ENCODE results near the gene PRSS36.
"Not testable (repeated sequence)": the region's sequence is repeated elsewhere in the genome, so short reads cannot be mapped to it uniquely, and the experiment has no call there.

The PRSS36 gene

GRCh38 chr16:31141489-31142108 is 8.3 kb downstream of the PRSS36 start:
- DNase-seq (ENCODE audit: low read depth in 2 of 2) = no peak

- not testable (repeated sequence) for DNase-seq (ENCODE audit: low read depth in 2 of 2)
Measured at GRCh38 chr16:31141071-31141469, 8.8 kb downstream of the PRSS36 start.

DNA sequence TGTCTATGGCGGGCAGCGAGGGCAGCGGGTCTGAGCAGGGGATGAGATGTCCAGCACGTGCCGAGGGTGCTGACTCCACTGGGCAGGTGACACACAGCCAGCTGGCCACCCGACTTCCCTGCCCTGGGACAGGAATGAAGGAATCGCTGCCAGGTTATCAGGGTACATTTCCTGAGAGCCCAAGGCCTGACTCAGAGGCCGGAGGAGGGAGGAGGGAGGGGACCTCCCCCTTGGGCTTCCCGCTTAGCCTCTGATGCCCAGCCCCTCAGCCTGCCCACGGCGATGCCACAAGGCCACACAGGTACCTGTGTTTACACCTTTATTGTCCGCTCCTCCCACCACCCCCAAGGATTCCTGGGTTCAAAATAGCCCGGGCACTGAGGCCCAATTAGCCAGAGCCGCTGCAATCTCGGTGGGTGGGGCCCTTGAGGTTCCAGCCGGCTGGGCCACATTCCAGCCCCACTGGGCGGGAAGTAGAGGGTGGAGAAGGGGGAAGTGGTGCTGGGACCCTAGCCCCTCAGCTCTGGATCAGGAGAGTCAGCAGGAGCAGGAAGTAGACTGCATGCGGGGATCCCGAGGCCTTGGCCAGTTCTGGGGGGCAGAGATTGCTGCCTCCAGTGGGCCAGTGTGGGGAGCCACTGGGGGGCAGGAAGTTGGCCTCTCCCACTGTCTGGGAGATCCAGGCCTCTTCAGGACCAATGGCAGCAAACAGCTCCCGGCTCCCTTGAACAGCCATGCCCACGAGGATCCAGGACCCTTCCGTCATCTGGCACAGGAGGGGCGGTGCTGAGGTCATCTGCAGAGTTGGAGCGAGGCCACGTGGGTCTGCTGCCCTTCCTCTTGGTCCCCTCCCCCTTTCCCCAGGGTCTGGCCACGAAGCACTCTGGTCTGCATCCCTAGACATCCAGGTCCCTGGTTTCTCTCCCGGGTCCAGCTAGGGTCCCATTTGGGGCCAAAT is 11.0 kb downstream of the PRSS36 start:
- no peak for DNase-seq (ENCODE audit: low read depth in 2 of 2)

GRCh38 chr16:31136822-31137499 is 12.9 kb downstream of the PRSS36 start:
- not testable (repeated sequence) for DNase-seq (ENCODE audit: low read depth in 2 of 2)

GRCh38 chr16:31136287-31136662 is 13.6 kb downstream of the PRSS36 start:
- no peak for DNase-seq (ENCODE audit: low read depth in 2 of 2)

DNA sequence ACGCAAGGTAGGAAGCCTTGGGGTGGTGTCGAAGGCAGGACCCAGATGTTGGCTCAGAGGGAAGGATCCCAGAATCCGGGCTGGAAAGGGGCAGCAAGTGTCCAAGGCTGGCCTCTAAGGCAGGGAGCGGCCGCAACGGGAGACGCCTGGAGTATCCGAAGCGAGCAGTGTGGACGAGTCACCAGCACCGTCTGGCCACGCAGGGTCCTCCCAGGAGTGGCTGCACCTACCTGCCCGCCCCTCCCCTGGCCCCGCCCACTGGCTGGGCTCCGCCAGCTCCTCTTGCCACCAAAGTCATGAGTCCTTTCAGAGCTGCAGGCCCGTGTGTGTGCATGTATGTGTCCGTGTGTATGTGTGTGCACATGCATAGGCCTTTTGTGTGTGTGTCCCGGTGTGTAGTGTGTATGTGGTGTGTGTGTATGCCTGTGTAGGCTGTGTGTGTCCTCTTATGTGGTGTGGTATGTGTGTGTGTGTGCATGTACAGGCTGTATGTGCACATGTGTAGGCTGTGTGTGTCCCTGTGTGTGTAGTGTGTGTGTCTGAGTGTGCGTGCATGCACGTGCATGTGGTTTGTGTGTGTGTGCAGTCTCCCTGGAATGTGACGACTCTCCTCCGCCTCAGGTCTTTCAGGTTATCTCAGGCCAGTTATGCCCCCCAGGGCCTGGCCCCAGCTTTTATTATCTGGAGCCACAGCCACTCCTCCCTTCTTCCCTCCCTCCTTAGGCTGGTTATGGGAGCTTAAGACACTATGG is 14.2 kb downstream of the PRSS36 start, which contains the start of gene PRSS8:
TSS of gene PRSS8 (minus strand) at position 193 of the 752 bp plus-strand sequence. CDS start 229 bp downstream, outside the sequence.
- DNase-seq (ENCODE audit: low read depth in 2 of 2) = no peak

GRCh38 chr16:31134625-31135534 is 15.0 kb downstream of the PRSS36 start:
- no peak for DNase-seq (ENCODE audit: low read depth in 2 of 2)

- DNase-seq (ENCODE audit: low read depth in 2 of 2) = no peak
Measured at GRCh38 chr16:31134091-31134571, 15.7 kb downstream of the PRSS36 start.

- DNase-seq (ENCODE audit: low read depth in 2 of 2) = no peak
Measured at GRCh38 chr16:31133046-31133501, 16.8 kb downstream of the PRSS36 start.

GRCh38 chr16:31132303-31132979 is 17.4 kb downstream of the PRSS36 start:
- no peak for DNase-seq (ENCODE audit: low read depth in 2 of 2)

GRCh38 chr16:31131841-31132271 is 18.0 kb downstream of the PRSS36 start:
- no peak for DNase-seq (ENCODE audit: low read depth in 2 of 2)

- no peak for DNase-seq (ENCODE audit: low read depth in 2 of 2)
Measured at GRCh38 chr16:31131416-31131815, 18.4 kb downstream of the PRSS36 start.

DNA sequence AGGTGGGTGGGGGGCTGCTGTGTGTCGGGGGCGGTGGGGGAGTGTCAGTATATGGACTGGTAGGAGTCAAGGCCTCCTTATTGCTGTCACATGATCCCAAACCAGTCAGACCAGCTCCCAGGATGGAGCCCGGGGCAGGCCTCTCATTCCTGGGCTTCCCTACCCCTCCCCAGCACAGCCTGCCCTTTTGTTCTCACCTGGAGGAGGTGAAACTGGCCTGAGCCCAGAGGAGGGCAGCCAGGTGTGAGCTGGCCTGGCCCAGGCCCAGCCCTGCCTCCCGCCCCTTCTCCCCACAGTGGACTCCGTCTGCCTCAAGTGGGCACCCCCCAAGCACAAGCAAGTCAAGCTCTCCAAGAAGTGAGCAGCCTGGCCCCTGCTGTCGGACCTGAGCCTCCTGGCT is 19.0 kb downstream of the PRSS36 start:
- DNase-seq (ENCODE audit: low read depth in 2 of 2) = no peak

GRCh38 chr16:31130336-31130891 is 19.5 kb downstream of the PRSS36 start:
- no peak for DNase-seq (ENCODE audit: low read depth in 2 of 2)

- DNase-seq (ENCODE audit: low read depth in 2 of 2) = no peak
Measured at GRCh38 chr16:31129568-31130335, 20.1 kb downstream of the PRSS36 start.

GRCh38 chr16:31128711-31129567 is 20.9 kb downstream of the PRSS36 start:
- DNase-seq (ENCODE audit: low read depth in 2 of 2) = no peak

DNA sequence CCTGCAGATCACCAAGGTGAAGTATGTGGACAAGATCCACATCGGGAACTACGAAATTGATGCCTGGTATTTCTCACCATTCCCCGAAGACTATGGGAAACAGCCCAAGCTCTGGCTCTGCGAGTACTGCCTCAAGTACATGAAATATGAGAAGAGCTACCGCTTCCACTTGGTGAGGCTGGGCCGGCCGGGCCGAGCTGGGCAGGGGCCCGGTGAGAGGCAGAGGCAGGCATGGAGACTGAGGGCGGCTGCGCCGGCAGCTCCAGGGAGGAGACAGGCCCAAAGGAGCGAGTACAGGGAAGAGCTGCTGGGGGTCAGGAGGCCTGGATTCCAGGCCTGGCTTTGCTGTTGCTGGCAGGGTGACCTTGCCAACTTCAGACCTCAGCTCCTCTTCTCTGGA is 22.7 kb downstream of the PRSS36 start:
- DNase-seq (ENCODE audit: low read depth in 2 of 2) = no peak

DNA sequence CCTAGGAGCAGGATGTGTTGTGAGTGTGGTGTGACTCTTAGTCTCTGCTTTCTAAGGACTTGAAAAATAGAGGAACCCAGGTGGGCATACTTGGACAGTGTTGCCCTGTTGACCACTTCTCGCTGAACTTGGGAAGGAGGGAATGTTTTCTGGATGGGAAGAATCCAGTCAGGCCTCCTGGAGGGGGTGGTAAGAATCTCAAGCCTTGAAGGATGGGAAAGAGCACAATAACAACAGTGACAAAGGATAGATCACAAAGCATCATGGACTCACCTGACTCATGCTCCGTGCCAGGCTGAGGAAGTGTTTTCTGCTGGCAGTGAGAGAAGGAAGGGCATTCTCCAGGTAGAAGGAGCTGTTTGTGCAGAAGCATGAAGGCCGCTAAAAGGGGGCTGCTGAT is 24.0 kb downstream of the PRSS36 start:
- DNase-seq (ENCODE audit: low read depth in 2 of 2) = no peak
